Measurements from ENCODE around the gene RHEX. TPM values are rescaled to one million over a fixed set of nuclear protein-coding genes. Genes with fewer than 3 reads are reported as not detected.
A peak's percentile ranks its signal among the peaks of the same experiment; 100 is the strongest.

RHEX gene
- total RNA-seq, 1 donor from 2014 or later, result 34.8 TPM

- Mint-ChIP-seq H3K36me3 (ENCODE audit: low read depth) (no peaks in the 10 kb centered on the region), H3K9me3 (no peaks in the 10 kb centered on the region), H3K4me3 (no peak overlapping the region), H3K27me3 (peaks cover 13% of the 10 kb centered on the region), H3K27ac (no peak overlapping the region), H3K4me1 (peaks cover 13% of the 10 kb centered on the region)
- no peak for TF ChIP-seq CTCF (IDR thresholded peaks at IDR 0.05)
- CTCF ChIA-PET, result interaction anchor here (0.9 to 1.7 kb wide), 6 partner anchors 9 to 457 kb away, joined by 3 to 7 read pairs (median 4); no protein-coding TSS in a partner anchor
- POLR2A ChIA-PET, result interaction anchor here (0.6 to 0.9 kb wide), 2 partner anchors 8 to 19 kb away, joined by 3 read pairs; no protein-coding TSS in a partner anchor
- no peak for DNase-seq
- intact Hi-C loops (cut with micrococcal nuclease), result loop anchor here (5.0 kb wide), 1 partner anchor 403 kb away; no protein-coding TSS in a partner anchor
- ATAC-seq (ENCODE audit: low read depth), result no peak
Observed at GRCh38 chr1:206114692-206115640, 62.0 kb downstream of the RHEX start.

GRCh38 chr1:206115791-206116190 is 62.8 kb downstream of the RHEX start:
- Mint-ChIP-seq H3K9me3 (peaks cover 2% of the 10 kb centered on the region), H3K27me3 (peaks cover 19% of the 10 kb centered on the region), H3K27ac (no peak overlapping the region), H3K4me3 (no peak overlapping the region), H3K36me3 (ENCODE audit: low read depth) (no peaks in the 10 kb centered on the region), H3K4me1 (peaks cover 13% of the 10 kb centered on the region)
- DNase-seq, result no peak
- ATAC-seq (ENCODE audit: low read depth), result no peak
- intact Hi-C loops (cut with micrococcal nuclease), result loop anchor here (5.0 kb wide), 1 partner anchor 403 kb away; no protein-coding TSS in a partner anchor
- POLR2A ChIA-PET, result interaction anchor here (0.5 to 0.9 kb wide), 2 partner anchors 9 to 80 kb away, joined by 3 read pairs; no protein-coding TSS in a partner anchor
- no peak for TF ChIP-seq CTCF (IDR thresholded peaks at IDR 0.05)
- CTCF ChIA-PET, result interaction anchor here (0.9 to 1.6 kb wide), 3 partner anchors 9 to 138 kb away, joined by 3 to 7 read pairs (median 4); no protein-coding TSS in a partner anchor

GRCh38 chr1:206116191-206116872 is 63.4 kb downstream of the RHEX start:
- H3K36me3 Mint-ChIP-seq (ENCODE audit: low read depth), result no peaks in the 10 kb centered on the region
- TF ChIP-seq CTCF (IDR thresholded peaks at IDR 0.05), result no peak
- DNase-seq (no peak), ATAC-seq (ENCODE audit: low read depth) (no peak)
- H3K9me3 Mint-ChIP-seq, result peaks cover 6% of the 10 kb centered on the region
- H3K4me1 Mint-ChIP-seq, result peaks cover 13% of the 10 kb centered on the region
- intact Hi-C loops (cut with micrococcal nuclease), result loop anchor here (5.0 kb wide), 1 partner anchor 404 kb away; no protein-coding TSS in a partner anchor
- peak overlapping the region; percentile 77 for H3K4me3 Mint-ChIP-seq
- H3K27me3 Mint-ChIP-seq, result peaks cover 22% of the 10 kb centered on the region
- no peak overlapping the region for H3K27ac Mint-ChIP-seq
- CTCF ChIA-PET, result interaction anchor here (1.5 to 1.6 kb wide), 3 partner anchors 10 to 139 kb away, joined by 3 to 7 read pairs (median 4); no protein-coding TSS in a partner anchor
- POLR2A ChIA-PET, result interaction anchor here (0.5 kb wide), 1 partner anchor 80 kb away, joined by 3 read pairs; no protein-coding TSS in a partner anchor

- peak overlapping the region; percentile 77 for H3K4me3 Mint-ChIP-seq
- H3K4me1 Mint-ChIP-seq, result peaks cover 13% of the 10 kb centered on the region
- ChIA-PET POLR2A (no interaction called here), CTCF (interaction anchor here (0.6 to 1.5 kb wide), 5 partner anchors 86 to 198 kb away, joined by 3 to 5 read pairs (median 3); no protein-coding TSS in a partner anchor)
- peaks cover 7% of the 10 kb centered on the region for H3K9me3 Mint-ChIP-seq
- no peak for TF ChIP-seq CTCF (IDR thresholded peaks at IDR 0.05)
- DNase-seq, result no peak
- peaks cover 22% of the 10 kb centered on the region for H3K27me3 Mint-ChIP-seq
- intact Hi-C loops (cut with micrococcal nuclease), result loop anchor here (5.0 kb wide), 1 partner anchor 405 kb away; no protein-coding TSS in a partner anchor
- no peak for ATAC-seq (ENCODE audit: low read depth)
- no peaks in the 10 kb centered on the region for H3K36me3 Mint-ChIP-seq (ENCODE audit: low read depth)
- peak overlapping the region; percentile 50 for H3K27ac Mint-ChIP-seq
Observed at GRCh38 chr1:206116873-206117150, 63.8 kb downstream of the RHEX start.
